Esophagus squamous epithelium (tissue), 5 donors: ENCODE results near the gene A4GNT. TPM values are rescaled to one million over a fixed set of nuclear protein-coding genes. Genes with fewer than 3 reads are reported as not detected.
"Not testable (repeated sequence)": the region's sequence is repeated elsewhere in the genome, so short reads cannot be mapped to it uniquely, and the experiment has no call there.

Source experiments
- DNase-seq: peaks from one replicate; lab custom pipeline; 2025; lab: John Stamatoyannopoulos, UW
- H3K27ac ChIP-seq, 4 donors: fragments of 200-600 bp; sonication (generic); one replicate each; pipeline ENCODE4 v1.5.1; 2016 to 2019; ENCODE audit warnings: mild to moderate bottlenecking in 1 of 4
- H3K27me3 ChIP-seq, 4 donors: fragments of 200-600 bp; sonication (generic); 1 replicate in 3 of 4; 2 replicates in 1 of 4; pipeline versions ENCODE4 v1.5.1 to v1.6.0; 2017 to 2021; ENCODE audit warnings: antibody characterized with exemption in 1 of 4
- H3K36me3 ChIP-seq, 3 donors: fragments of 200-600 bp; sonication (generic); one replicate each; pipeline ENCODE4 v1.5.1; 2016 to 2019
- H3K4me1 ChIP-seq, 3 donors: fragments of 200-600 bp; sonication (generic); one replicate each; pipeline ENCODE4 v1.5.1; 2017 to 2019
- H3K4me3 ChIP-seq, 4 donors: fragments of 200-600 bp; sonication (generic); 1 replicate in 3 of 4; 2 replicates in 1 of 4; pipeline ENCODE4 v1.5.1; 2016 to 2019; ENCODE audit warnings: mild to moderate bottlenecking in 2 of 4, moderate library complexity in 1 of 4
- H3K9me3 ChIP-seq, 3 donors: fragments of 200-600 bp; sonication (generic); one replicate each; pipeline ENCODE4 v1.5.1; 2016 to 2019
- CTCF ChIP-seq, 6 experiments: fragments of 450-650 bp in 4 of 6; fragments of 200-600 bp in 2 of 6; sonication (generic) in 2 of 6; IDR thresholded peaks; one replicate each; pipeline ENCODE4 v1.5.1; 2016 to 2019; ENCODE audit warnings: antibody characterized with exemption in 6 of 6, mild to moderate bottlenecking in 4 of 6, moderate library complexity in 4 of 6
- POLR2A ChIP-seq, 4 donors: fragments of 450-650 bp; IDR thresholded peaks; one replicate each; pipeline ENCODE4 v1.6.1; 2017; ENCODE audit warnings: antibody characterized with exemption in 4 of 4, mild to moderate bottlenecking in 4 of 4, moderate library complexity in 3 of 4
- WGBS, 2 donors: methylation state at CpG; one replicate each; pipeline ENCODE4 v1.1.5; 2018; 5-methylcytosine and 5-hydroxymethylcytosine counted together
- intact Hi-C: fragments of 100-400 bp; cut with DNase I; formaldehyde crosslinking; loops from one replicate; pipeline ENCODE4 v1.15.0; 2022
- total RNA-seq, 4 donors: library from RNA; depleted of rRNA; stranded (reverse); fragments of >200 nt; gene quantifications; one replicate each; pipeline ENCODE4 v1.1.0, GENCODE V29; 2016
- donor health status: DM: yes; HTN: yes; CAD: no.

A4GNT gene
- total RNA-seq, 4 donors from 2014 or later, result not detected

- DNase-seq, result no peak
- Histone ChIP-seq H3K36me3 (no peaks in the 10 kb centered on the region), H3K27ac (peak overlapping the region; percentile 82 to 92 (median 88)), H3K27me3 (no peaks in the 10 kb centered on the region), H3K4me3 (peak overlapping the region; percentile 61 to 83 (median 80)), H3K4me1 (peaks cover 0 to 54% (median 16%) of the 10 kb centered on the region in 3 donors), H3K9me3 (no peaks in the 10 kb centered on the region)
- 0 to 10% methylated on average over 3 to 9 of the region's 9 CpGs for WGBS, 2 donors
- intact Hi-C loops, result no loop called here
- TF ChIP-seq POLR2A (IDR thresholded peaks at IDR 0.05) (no peak), CTCF (IDR thresholded peaks at IDR 0.05) (no peak)
Observed at GRCh38 chr3:138114431-138114918, 17.7 kb downstream of the A4GNT start.

- Histone ChIP-seq H3K27me3 (no peaks in the 10 kb centered on the region), H3K36me3 (no peaks in the 10 kb centered on the region), H3K9me3 (no peaks in the 10 kb centered on the region), H3K4me1 (peaks cover 0 to 48% (median 16%) of the 10 kb centered on the region in 3 donors), H3K4me3 (no peak overlapping the region), H3K27ac (peak overlapping the region; percentile 35 to 92 (median 82))
- 25 to 33% methylated on average over 1 of the region's 1 CpG for WGBS, 2 donors
- intact Hi-C loops, result no loop called here
- TF ChIP-seq CTCF (IDR thresholded peaks at IDR 0.05) (no peak), POLR2A (IDR thresholded peaks at IDR 0.05) (no peak)
- DNase-seq, result no peak
Observed at GRCh38 chr3:138113326-138113725, 18.9 kb downstream of the A4GNT start.

GRCh38 chr3:138112362-138112761 is 19.8 kb downstream of the A4GNT start:
- intact Hi-C loops, result no loop called here
- TF ChIP-seq CTCF (IDR thresholded peaks at IDR 0.05) (no peak), POLR2A (IDR thresholded peaks at IDR 0.05) (no peak)
- no peak for DNase-seq
- 49 to 60% methylated on average over 8 of the region's 8 CpGs for WGBS, 2 donors
- H3K27me3 ChIP-seq, result no peaks in the 10 kb centered on the region
- H3K27ac ChIP-seq, result peak overlapping the region in 3 of 4 donors; percentile 35 to 91 (median 73)
- peaks cover 0 to 8% (median 0%) of the 10 kb centered on the region in 3 donors for H3K36me3 ChIP-seq
- no peak overlapping the region for H3K4me3 ChIP-seq
- H3K9me3 ChIP-seq, result no peaks in the 10 kb centered on the region
- H3K4me1 ChIP-seq, result peaks cover 0 to 48% (median 16%) of the 10 kb centered on the region in 3 donors

GRCh38 chr3:138105598-138105997 is 26.6 kb downstream of the A4GNT start:
- Histone ChIP-seq H3K27me3 (no peaks in the 10 kb centered on the region), H3K4me3 (no peak overlapping the region), H3K4me1 (no peaks in the 10 kb centered on the region), H3K27ac (no peak overlapping the region), H3K9me3 (no peaks in the 10 kb centered on the region), H3K36me3 (peaks cover 0 to 40% (median 5%) of the 10 kb centered on the region in 3 donors)
- TF ChIP-seq CTCF (IDR thresholded peaks at IDR 0.05) (no peak), POLR2A (IDR thresholded peaks at IDR 0.05) (no peak)
- intact Hi-C loops, result no loop called here
- WGBS, 2 donors, result 96 to 100% methylated on average over 1 of the region's 1 CpG
- DNase-seq, result no peak

- Histone ChIP-seq H3K4me3 (no peak overlapping the region), H3K27me3 (no peaks in the 10 kb centered on the region), H3K36me3 (peaks cover 0 to 47% (median 5%) of the 10 kb centered on the region in 3 donors), H3K9me3 (no peaks in the 10 kb centered on the region), H3K27ac (no peak overlapping the region), H3K4me1 (no peaks in the 10 kb centered on the region)
- DNase-seq, result no peak
- intact Hi-C loops, result no loop called here
- 100% methylated on average over 3 to 7 of the region's 19 CpGs for WGBS, 2 donors
- TF ChIP-seq CTCF (IDR thresholded peaks at IDR 0.05) (no peak), POLR2A (IDR thresholded peaks at IDR 0.05) (no peak)
Observed at GRCh38 chr3:138103466-138103865, 28.7 kb downstream of the A4GNT start.

- WGBS, 2 donors, result 84 to 88% methylated on average over 12 to 14 of the region's 22 CpGs
- H3K27me3 ChIP-seq, H3K9me3 ChIP-seq, DNase-seq, intact Hi-C loops, H3K4me1 ChIP-seq, H3K4me3 ChIP-seq, H3K27ac ChIP-seq: not testable (repeated sequence)
- peaks cover 0 to 47% (median 5%) of the 10 kb centered on the region in 3 donors for H3K36me3 ChIP-seq
Observed at GRCh38 chr3:138101351-138101940, 30.7 kb downstream of the A4GNT start.
